GM18519 (cell line): ENCODE results near the gene VSX2.
"Not testable (repeated sequence)": the region's sequence is repeated elsewhere in the genome, so short reads cannot be mapped to it uniquely, and the experiment has no call there.

Experiments
- ATAC-seq: cut with Tn5 transposase; IDR thresholded peaks from one replicate; pipeline ENCODE4 v1.9.1; 2021; ENCODE audit warnings: mild to moderate bottlenecking, moderate library complexity; ENCODE audit not compliant: unreplicated experiment, low FRiP score

VSX2 gene

GRCh38 chr14:74257941-74258763 is 18.9 kb downstream of the VSX2 start:
- ATAC-seq, result no peak

- no peak for ATAC-seq
Observed at GRCh38 chr14:74258764-74259035, 19.5 kb downstream of the VSX2 start.

- no peak for ATAC-seq
Observed at GRCh38 chr14:74259513-74259912, 20.3 kb downstream of the VSX2 start.

- no peak for ATAC-seq
Observed at GRCh38 chr14:74260525-74261233, 21.4 kb downstream of the VSX2 start.

GRCh38 chr14:74261288-74261687 is 22.0 kb downstream of the VSX2 start:
- ATAC-seq, result no peak

- ATAC-seq, result no peak
Observed at GRCh38 chr14:74262076-74262475, 22.8 kb downstream of the VSX2 start.

- ATAC-seq, result no peak
Observed at GRCh38 chr14:74263181-74263580, 23.9 kb downstream of the VSX2 start.

GRCh38 chr14:74263921-74264320 is 24.7 kb downstream of the VSX2 start:
- no peak for ATAC-seq

- ATAC-seq, result no peak
Observed at GRCh38 chr14:74265301-74265965, 26.2 kb downstream of the VSX2 start.

GRCh38 chr14:74267588-74267987 is 28.3 kb downstream of the VSX2 start:
- ATAC-seq, result no peak

- ATAC-seq, result not testable (repeated sequence)
Observed at GRCh38 chr14:74270382-74271177, 31.3 kb downstream of the VSX2 start.

- no peak for ATAC-seq
Observed at GRCh38 chr14:74271365-74271764, 32.1 kb downstream of the VSX2 start.

- no peak for ATAC-seq
Observed at GRCh38 chr14:74275241-74275841, 36.1 kb downstream of the VSX2 start.

GRCh38 chr14:74278080-74278479 is 38.8 kb downstream of the VSX2 start:
- ATAC-seq, result no peak

GRCh38 chr14:74281069-74281468 is 41.8 kb downstream of the VSX2 start:
- ATAC-seq, result no peak

GRCh38 chr14:74286736-74287135 is 47.5 kb downstream of the VSX2 start:
- no peak for ATAC-seq

GRCh38 chr14:74289801-74290200 is 50.6 kb downstream of the VSX2 start:
- ATAC-seq, result no peak

GRCh38 chr14:74290415-74290814 is 51.2 kb downstream of the VSX2 start:
- ATAC-seq, result no peak

- no peak for ATAC-seq
Observed at GRCh38 chr14:74292061-74292460, 52.8 kb downstream of the VSX2 start.

GRCh38 chr14:74293606-74294005 is 54.4 kb downstream of the VSX2 start:
- no peak for ATAC-seq
